HepG2 (cell line): ENCODE measurements around the gene HERC4. TPM values are rescaled to one million over a fixed set of nuclear protein-coding genes. Genes with fewer than 3 reads are reported as not detected.

Source experiments
- ATF7-NPFF ChIP-seq: sonication (generic); formaldehyde crosslinking; IDR thresholded peaks from 2 replicates; pipeline ENCODE4 v1.8.1; 2023; ENCODE audit warnings: mild to moderate bottlenecking, low read depth, missing genetic modification reagents, moderate library complexity
- ELF3 ChIP-seq: IDR thresholded peaks from 2 replicates; pipeline ENCODE4 v1.6.1; 2016; ENCODE audit warnings: missing genetic modification reagents, missing compliant biosample characterization
- HNRNPLL ChIP-seq: fragments of 200-400 bp; formaldehyde crosslinking; IDR thresholded peaks from 2 replicates; pipeline ENCODE4 v1.6.1; 2017; ENCODE audit warnings: mild to moderate bottlenecking, low read depth, low read length; ENCODE audit not compliant: poor library complexity, severe bottlenecking
- HNRNPUL1 ChIP-seq: fragments of 200-400 bp; formaldehyde crosslinking; IDR thresholded peaks from 2 replicates; pipeline ENCODE4 v1.6.1; 2017; ENCODE audit warnings: low read depth, mild to moderate bottlenecking, low read length, moderate library complexity
- JARID2 ChIP-seq: sonication (generic); formaldehyde crosslinking; IDR thresholded peaks from 2 replicates; pipeline ENCODE4 v1.8.1; 2023; ENCODE audit warnings: missing genetic modification reagents, inconsistent platforms; ENCODE audit not compliant: insufficient replicate concordance
- KAT2B ChIP-seq: fragments of 150-350 bp; IDR thresholded peaks from 2 replicates; pipeline ENCODE4 v1.6.1; 2014; ENCODE audit warnings: low read depth, low read length, borderline replicate concordance
- KLF12 ChIP-seq: sonication (generic); formaldehyde crosslinking; IDR thresholded peaks from 2 replicates; pipeline ENCODE4 v1.4.0; 2020; ENCODE audit warnings: missing genetic modification reagents, borderline replicate concordance
- MED1 ChIP-seq: sonication (generic); formaldehyde crosslinking; IDR thresholded peaks from 2 replicates; pipeline ENCODE4 v1.4.0; 2020; ENCODE audit warnings: missing genetic modification reagents
- MED13 ChIP-seq: sonication (generic); formaldehyde crosslinking; IDR thresholded peaks from 2 replicates; pipeline ENCODE4 v1.5.0; 2020; ENCODE audit warnings: missing genetic modification reagents
- NCOA1 ChIP-seq: sonication (generic); formaldehyde crosslinking; IDR thresholded peaks from 2 replicates; pipeline ENCODE4 v1.9.0; 2021; ENCODE audit warnings: missing genetic modification reagents
- NFATC3 ChIP-seq: sonication (generic); formaldehyde crosslinking; IDR thresholded peaks from 2 replicates; pipeline ENCODE4 v1.5.1; 2020; ENCODE audit warnings: mild to moderate bottlenecking, missing genetic modification reagents
- POLR2AphosphoS2 ChIP-seq: IDR thresholded peaks from 2 replicates; pipeline ENCODE4 v1.6.1; 2011; ENCODE audit warnings: low read depth, low read length, improper control_type of control experiment
- TBX2 ChIP-seq: sonication (generic); formaldehyde crosslinking; IDR thresholded peaks from 2 replicates; pipeline ENCODE4 v1.5.0; 2020; ENCODE audit warnings: missing genetic modification reagents, mild to moderate bottlenecking, borderline replicate concordance
- YEATS2 ChIP-seq: sonication (generic); formaldehyde crosslinking; IDR thresholded peaks from 2 replicates; pipeline ENCODE4 v1.4.0; 2020; ENCODE audit warnings: missing genetic modification reagents, borderline replicate concordance
- ZBTB8A ChIP-seq: sonication (generic); formaldehyde crosslinking; IDR thresholded peaks from 2 replicates; pipeline ENCODE4 v1.4.0; 2020; ENCODE audit warnings: mild to moderate bottlenecking, low read depth, missing genetic modification reagents, borderline replicate concordance
- ZNF773 ChIP-seq: sonication (generic); formaldehyde crosslinking; IDR thresholded peaks from 2 replicates; pipeline ENCODE4 v1.4.0; 2020; ENCODE audit warnings: missing genetic modification reagents, borderline replicate concordance
- polyA plus RNA-seq, 8 experiments: library from polyadenylated mRNA; depleted of rRNA in 3 of 8; stranded (reverse) in 7 of 8; unstranded in 1 of 8; fragments of >200 nt; fragmentation: Illumina TruSeq in 4 of 8; extraction: Trizol in 4 of 8; gene quantifications; 2 replicates each; pipeline versions ENCODE4 v1.2.1 to v1.2.3, GENCODE V29; 2011 to 2016; ENCODE audit warnings: low read depth in 4 of 8, missing spikeins in 1 of 8, mixed read lengths in 1 of 8; ENCODE audit not compliant: insufficient read depth in 1 of 8
- total RNA-seq, 5 experiments: library from RNA; depleted of rRNA; stranded (reverse); fragments of >200 nt; fragmentation: Illumina TruSeq; extraction: Trizol; gene quantifications; 2 replicates each; pipeline ENCODE4 v1.2.3, GENCODE V29; 2016; ENCODE audit warnings: low read depth in 1 of 5
- TF ChIP-seq, protein P1 (sequence below): sonication (generic); formaldehyde crosslinking; IDR thresholded peaks from 2 replicates; pipeline ENCODE4 v1.5.0; 2020; ENCODE audit warnings: mild to moderate bottlenecking, missing genetic modification reagents, borderline replicate concordance
- TF ChIP-seq, protein P2 (sequence below): sonication (generic); formaldehyde crosslinking; IDR thresholded peaks from 2 replicates; pipeline ENCODE4 v1.4.0; 2020; ENCODE audit warnings: mild to moderate bottlenecking, missing genetic modification reagents
- TF ChIP-seq, protein P3 (sequence below): IDR thresholded peaks from 2 replicates; pipeline ENCODE4 v1.6.1; 2016; ENCODE audit warnings: missing compliant biosample characterization, missing genetic modification reagents, borderline replicate concordance

HERC4 gene
- total and polyA plus RNA-seq, 2 of the 13 experiments (the other 11 are each of a cell fraction or from before 2014, with no cell fraction given), result 9.8 to 20.2 TPM

DNA sequence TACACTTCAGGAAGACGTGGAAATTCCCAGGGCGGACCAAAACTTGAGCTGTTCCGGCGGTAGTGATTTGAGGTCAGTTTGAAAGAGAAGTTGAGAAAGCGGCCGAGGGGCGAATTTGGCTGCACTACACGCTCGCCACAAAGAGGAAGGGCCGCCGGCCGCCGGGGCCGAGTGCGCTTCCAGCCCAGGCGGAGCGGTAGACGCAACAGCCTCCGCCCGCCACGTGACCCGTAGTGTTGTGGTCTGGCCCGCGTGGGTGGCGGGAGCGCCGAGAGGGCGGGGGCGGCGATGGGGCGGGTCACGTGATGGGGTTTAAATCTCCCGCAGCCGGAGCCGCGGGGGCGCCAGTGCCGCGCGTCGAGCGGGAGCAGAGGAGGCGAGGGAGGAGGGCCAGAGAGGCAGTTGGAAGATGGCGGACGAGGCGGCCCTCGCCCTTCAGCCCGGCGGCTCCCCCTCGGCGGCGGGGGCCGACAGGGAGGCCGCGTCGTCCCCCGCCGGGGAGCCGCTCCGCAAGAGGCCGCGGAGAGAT lies 190.7 kb downstream of the HERC4 start, which contains the start of gene SIRT1 (continued):
- TF ChIP-seq, protein P1, sequence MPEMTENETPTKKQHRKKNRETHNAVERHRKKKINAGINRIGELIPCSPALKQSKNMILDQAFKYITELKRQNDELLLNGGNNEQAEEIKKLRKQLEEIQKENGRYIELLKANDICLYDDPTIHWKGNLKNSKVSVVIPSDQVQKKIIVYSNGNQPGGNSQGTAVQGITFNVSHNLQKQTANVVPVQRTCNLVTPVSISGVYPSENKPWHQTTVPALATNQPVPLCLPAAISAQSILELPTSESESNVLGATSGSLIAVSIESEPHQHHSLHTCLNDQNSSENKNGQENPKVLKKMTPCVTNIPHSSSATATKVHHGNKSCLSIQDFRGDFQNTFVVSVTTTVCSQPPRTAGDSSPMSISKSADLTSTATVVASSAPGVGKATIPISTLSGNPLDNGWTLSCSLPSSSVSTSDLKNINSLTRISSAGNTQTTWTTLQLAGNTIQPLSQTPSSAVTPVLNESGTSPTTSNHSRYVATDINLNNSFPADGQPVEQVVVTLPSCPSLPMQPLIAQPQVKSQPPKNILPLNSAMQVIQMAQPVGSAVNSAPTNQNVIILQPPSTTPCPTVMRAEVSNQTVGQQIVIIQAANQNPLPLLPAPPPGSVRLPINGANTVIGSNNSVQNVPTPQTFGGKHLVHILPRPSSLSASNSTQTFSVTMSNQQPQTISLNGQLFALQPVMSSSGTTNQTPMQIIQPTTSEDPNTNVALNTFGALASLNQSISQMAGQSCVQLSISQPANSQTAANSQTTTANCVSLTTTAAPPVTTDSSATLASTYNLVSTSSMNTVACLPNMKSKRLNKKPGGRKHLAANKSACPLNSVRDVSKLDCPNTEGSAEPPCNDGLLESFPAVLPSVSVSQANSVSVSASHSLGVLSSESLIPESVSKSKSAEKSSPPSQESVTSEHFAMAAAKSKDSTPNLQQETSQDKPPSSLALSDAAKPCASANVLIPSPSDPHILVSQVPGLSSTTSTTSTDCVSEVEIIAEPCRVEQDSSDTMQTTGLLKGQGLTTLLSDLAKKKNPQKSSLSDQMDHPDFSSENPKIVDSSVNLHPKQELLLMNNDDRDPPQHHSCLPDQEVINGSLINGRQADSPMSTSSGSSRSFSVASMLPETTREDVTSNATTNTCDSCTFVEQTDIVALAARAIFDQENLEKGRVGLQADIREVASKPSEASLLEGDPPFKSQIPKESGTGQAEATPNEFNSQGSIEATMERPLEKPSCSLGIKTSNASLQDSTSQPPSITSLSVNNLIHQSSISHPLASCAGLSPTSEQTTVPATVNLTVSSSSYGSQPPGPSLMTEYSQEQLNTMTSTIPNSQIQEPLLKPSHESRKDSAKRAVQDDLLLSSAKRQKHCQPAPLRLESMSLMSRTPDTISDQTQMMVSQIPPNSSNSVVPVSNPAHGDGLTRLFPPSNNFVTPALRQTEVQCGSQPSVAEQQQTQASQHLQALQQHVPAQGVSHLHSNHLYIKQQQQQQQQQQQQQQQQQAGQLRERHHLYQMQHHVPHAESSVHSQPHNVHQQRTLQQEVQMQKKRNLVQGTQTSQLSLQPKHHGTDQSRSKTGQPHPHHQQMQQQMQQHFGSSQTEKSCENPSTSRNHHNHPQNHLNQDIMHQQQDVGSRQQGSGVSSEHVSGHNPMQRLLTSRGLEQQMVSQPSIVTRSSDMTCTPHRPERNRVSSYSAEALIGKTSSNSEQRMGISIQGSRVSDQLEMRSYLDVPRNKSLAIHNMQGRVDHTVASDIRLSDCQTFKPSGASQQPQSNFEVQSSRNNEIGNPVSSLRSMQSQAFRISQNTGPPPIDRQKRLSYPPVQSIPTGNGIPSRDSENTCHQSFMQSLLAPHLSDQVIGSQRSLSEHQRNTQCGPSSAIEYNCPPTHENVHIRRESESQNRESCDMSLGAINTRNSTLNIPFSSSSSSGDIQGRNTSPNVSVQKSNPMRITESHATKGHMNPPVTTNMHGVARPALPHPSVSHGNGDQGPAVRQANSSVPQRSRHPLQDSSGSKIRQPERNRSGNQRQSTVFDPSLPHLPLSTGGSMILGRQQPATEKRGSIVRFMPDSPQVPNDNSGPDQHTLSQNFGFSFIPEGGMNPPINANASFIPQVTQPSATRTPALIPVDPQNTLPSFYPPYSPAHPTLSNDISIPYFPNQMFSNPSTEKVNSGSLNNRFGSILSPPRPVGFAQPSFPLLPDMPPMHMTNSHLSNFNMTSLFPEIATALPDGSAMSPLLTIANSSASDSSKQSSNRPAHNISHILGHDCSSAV (CRISPR knock-in tag), result no peak
- TF ChIP-seq JARID2 (CRISPR knock-in tag) (no peak), KAT2B (no peak), ZBTB8A (CRISPR knock-in tag) (no peak), MED1 (CRISPR knock-in tag) (peak; percentile 57; the same call in 1 of the 2 replicates), HNRNPUL1 (peak; percentile 59; the same call in 1 of the 2 replicates), MED13 (CRISPR knock-in tag) (peak; percentile 66; the same call in 1 of the 2 replicates), YEATS2 (CRISPR knock-in tag) (peak; percentile 86), TBX2 (CRISPR knock-in tag) (peak; percentile 85), ZNF773 (no peak), ATF7-NPFF (CRISPR knock-in tag) (peak; percentile 94), HNRNPLL (peak; percentile 86), ELF3 (CRISPR knock-in tag) (peak; percentile 68; the same call in 1 of the 2 replicates), POLR2AphosphoS2 (no peak), NFATC3 (CRISPR knock-in tag) (peak; percentile 80; the same call in 1 of the 2 replicates), KLF12 (CRISPR knock-in tag) (peak; percentile 87; the same call in 1 of the 2 replicates), NCOA1 (no peak)
- TF ChIP-seq, protein P2, sequence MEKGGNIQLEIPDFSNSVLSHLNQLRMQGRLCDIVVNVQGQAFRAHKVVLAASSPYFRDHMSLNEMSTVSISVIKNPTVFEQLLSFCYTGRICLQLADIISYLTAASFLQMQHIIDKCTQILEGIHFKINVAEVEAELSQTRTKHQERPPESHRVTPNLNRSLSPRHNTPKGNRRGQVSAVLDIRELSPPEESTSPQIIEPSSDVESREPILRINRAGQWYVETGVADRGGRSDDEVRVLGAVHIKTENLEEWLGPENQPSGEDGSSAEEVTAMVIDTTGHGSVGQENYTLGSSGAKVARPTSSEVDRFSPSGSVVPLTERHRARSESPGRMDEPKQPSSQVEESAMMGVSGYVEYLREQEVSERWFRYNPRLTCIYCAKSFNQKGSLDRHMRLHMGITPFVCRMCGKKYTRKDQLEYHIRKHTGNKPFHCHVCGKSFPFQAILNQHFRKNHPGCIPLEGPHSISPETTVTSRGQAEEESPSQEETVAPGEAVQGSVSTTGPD (CRISPR knock-in tag), result no peak
- TF ChIP-seq, protein P3, sequence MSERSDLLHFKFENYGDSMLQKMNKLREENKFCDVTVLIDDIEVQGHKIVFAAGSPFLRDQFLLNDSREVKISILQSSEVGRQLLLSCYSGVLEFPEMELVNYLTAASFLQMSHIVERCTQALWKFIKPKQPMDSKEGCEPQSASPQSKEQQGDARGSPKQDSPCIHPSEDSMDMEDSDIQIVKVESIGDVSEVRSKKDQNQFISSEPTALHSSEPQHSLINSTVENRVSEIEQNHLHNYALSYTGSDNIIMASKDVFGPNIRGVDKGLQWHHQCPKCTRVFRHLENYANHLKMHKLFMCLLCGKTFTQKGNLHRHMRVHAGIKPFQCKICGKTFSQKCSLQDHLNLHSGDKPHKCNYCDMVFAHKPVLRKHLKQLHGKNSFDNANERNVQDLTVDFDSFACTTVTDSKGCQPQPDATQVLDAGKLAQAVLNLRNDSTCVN, result peak; percentile 81; the same call in 1 of the 2 replicates
